ENCODE results near the gene TRIM68.

DNA sequence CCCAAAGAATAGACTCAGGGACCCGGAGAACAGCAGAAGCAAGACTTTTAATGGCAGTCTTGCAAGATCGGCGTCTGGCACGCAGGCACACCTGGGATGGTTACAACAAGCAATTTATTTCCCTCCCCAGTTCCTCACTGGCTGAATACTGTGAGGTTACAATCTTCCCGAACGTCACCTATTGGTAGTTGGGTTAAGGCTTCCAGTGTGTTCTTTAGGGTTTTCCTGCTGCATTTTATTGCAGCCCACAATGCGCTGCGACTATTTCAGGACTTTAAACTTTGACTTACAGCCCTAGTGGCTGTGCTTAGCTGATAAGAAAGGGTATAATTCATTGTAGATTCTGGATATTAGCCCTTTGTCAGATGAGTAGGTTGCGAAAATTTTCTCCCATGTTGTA, 11.5 kb upstream of the TRIM68 start:
- TF ChIP-seq, protein P1, sequence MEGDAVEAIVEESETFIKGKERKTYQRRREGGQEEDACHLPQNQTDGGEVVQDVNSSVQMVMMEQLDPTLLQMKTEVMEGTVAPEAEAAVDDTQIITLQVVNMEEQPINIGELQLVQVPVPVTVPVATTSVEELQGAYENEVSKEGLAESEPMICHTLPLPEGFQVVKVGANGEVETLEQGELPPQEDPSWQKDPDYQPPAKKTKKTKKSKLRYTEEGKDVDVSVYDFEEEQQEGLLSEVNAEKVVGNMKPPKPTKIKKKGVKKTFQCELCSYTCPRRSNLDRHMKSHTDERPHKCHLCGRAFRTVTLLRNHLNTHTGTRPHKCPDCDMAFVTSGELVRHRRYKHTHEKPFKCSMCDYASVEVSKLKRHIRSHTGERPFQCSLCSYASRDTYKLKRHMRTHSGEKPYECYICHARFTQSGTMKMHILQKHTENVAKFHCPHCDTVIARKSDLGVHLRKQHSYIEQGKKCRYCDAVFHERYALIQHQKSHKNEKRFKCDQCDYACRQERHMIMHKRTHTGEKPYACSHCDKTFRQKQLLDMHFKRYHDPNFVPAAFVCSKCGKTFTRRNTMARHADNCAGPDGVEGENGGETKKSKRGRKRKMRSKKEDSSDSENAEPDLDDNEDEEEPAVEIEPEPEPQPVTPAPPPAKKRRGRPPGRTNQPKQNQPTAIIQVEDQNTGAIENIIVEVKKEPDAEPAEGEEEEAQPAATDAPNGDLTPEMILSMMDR (IDR thresholded peaks at IDR 0.05) = no peak
- TF ChIP-seq POLR2A (IDR thresholded peaks at IDR 0.05) = no peak
- no peak for TF ChIP-seq EP300 (IDR thresholded peaks at IDR 0.05)

All from ovary (tissue), 3 donors.